WTC11 (cell line): ENCODE measurements around the gene FRMD4B. TPM values are rescaled to one million over a fixed set of nuclear protein-coding genes. Genes with fewer than 3 reads are reported as not detected.

Source experiments
- ATAC-seq: fragments of 200-7000 bp; cut with Tn5 transposase; 2 replicates; pipeline ENCODE4 v1.10.0; 2021; ENCODE audit warnings: mild to moderate bottlenecking, moderate library complexity
- CTCF ChIA-PET: fragments of 300-600 bp; sonication (Branson Sonifier 250); formaldehyde crosslinking; loops from one replicate; lab custom pipeline; 2021; ENCODE audit warnings: antibody characterized with exemption; lab: Charles Lee
- POLR2A ChIA-PET: fragments of 350-600 bp; sonication (Branson Sonifier 250); formaldehyde crosslinking; loops from one replicate; lab custom pipeline; 2021; ENCODE audit warnings: antibody characterized with exemption; lab: Charles Lee
- DNase-seq: peaks from one replicate; pipeline ENCODE4 v3.0.0; 2021; ENCODE audit warnings: low spot score
- H3K27ac Mint-ChIP-seq: 2 replicates; pipeline ENCODE4 v1.8.0; 2021; ENCODE audit warnings: mixed read lengths
- H3K27me3 Mint-ChIP-seq: 2 replicates; pipeline ENCODE4 v1.8.0; 2021; ENCODE audit warnings: low read depth, mild to moderate bottlenecking, moderate library complexity, mixed read lengths
- H3K36me3 Mint-ChIP-seq: 2 replicates; pipeline ENCODE4 v1.8.0; 2021; ENCODE audit warnings: mixed read lengths
- H3K4me1 Mint-ChIP-seq: 2 replicates; pipeline ENCODE4 v1.8.0; 2022; ENCODE audit warnings: mixed read lengths
- H3K4me3 Mint-ChIP-seq: 2 replicates; pipeline ENCODE4 v1.8.0; 2021; ENCODE audit warnings: mild to moderate bottlenecking, moderate library complexity, mixed read lengths
- H3K9me3 Mint-ChIP-seq: 2 replicates; pipeline ENCODE4 v1.8.0; 2021; ENCODE audit warnings: mixed read lengths
- AFF4 ChIP-seq: sonication (generic); formaldehyde crosslinking; IDR thresholded peaks from 2 replicates; pipeline ENCODE4 v1.8.1; 2023; ENCODE audit warnings: mild to moderate bottlenecking, missing genetic modification reagents, borderline replicate concordance
- AR ChIP-seq: fragments of 250-450 bp; sonication (Bioruptor Pico); IDR thresholded peaks from 2 replicates; pipeline ENCODE4 v1.9.0; 2021; ENCODE audit warnings: mild to moderate bottlenecking
- ATF2 ChIP-seq: sonication (generic); formaldehyde crosslinking; IDR thresholded peaks from 2 replicates; pipeline ENCODE4 v1.8.1; 2022; ENCODE audit warnings: low read depth, missing genetic modification reagents, borderline replicate concordance
- ATF3 ChIP-seq: sonication (generic); formaldehyde crosslinking; conservative IDR thresholded peaks from 2 replicates; pipeline ENCODE4 v1.8.1; 2022; ENCODE audit warnings: mild to moderate bottlenecking, missing genetic modification reagents
- CREM ChIP-seq: sonication (generic); formaldehyde crosslinking; IDR thresholded peaks from 2 replicates; pipeline ENCODE4 v1.8.1; 2022; ENCODE audit warnings: mild to moderate bottlenecking, missing genetic modification reagents, moderate library complexity
- E2F1 ChIP-seq: sonication (generic); formaldehyde crosslinking; IDR thresholded peaks from 2 replicates; pipeline ENCODE4 v1.8.0; 2022; ENCODE audit warnings: mild to moderate bottlenecking, missing genetic modification reagents
- ERG ChIP-seq: fragments of 250-450 bp; sonication (Bioruptor Pico); IDR thresholded peaks from 2 replicates; pipeline ENCODE4 v1.8.0; 2021; ENCODE audit warnings: mild to moderate bottlenecking
- ESRRA ChIP-seq: sonication (generic); formaldehyde crosslinking; IDR thresholded peaks from 2 replicates; pipeline ENCODE4 v1.8.1; 2022; ENCODE audit warnings: mild to moderate bottlenecking, missing genetic modification reagents, borderline replicate concordance
- FOXK1 ChIP-seq: sonication (generic); formaldehyde crosslinking; IDR thresholded peaks from 2 replicates; pipeline ENCODE4 v1.8.0; 2022; ENCODE audit warnings: mild to moderate bottlenecking, moderate library complexity, missing genetic modification reagents
- FOXP1 ChIP-seq: sonication (generic); formaldehyde crosslinking; IDR thresholded peaks from 2 replicates; pipeline ENCODE4 v1.8.0; 2022; ENCODE audit warnings: missing genetic modification reagents, mild to moderate bottlenecking, moderate library complexity, borderline replicate concordance
- IRF1 ChIP-seq: sonication (generic); formaldehyde crosslinking; IDR thresholded peaks from 2 replicates; pipeline ENCODE4 v1.8.0; 2023; ENCODE audit warnings: missing genetic modification reagents
- JAZF1 ChIP-seq: fragments of 250-450 bp; sonication (Bioruptor Pico); IDR thresholded peaks from 2 replicates; pipeline ENCODE4 v1.9.0; 2021; ENCODE audit warnings: moderate library complexity, mild to moderate bottlenecking, inconsistent platforms
- OVOL2 ChIP-seq: fragments of 250-450 bp; sonication (Bioruptor Pico); IDR thresholded peaks from 2 replicates; pipeline ENCODE4 v1.9.0; 2021; ENCODE audit warnings: mild to moderate bottlenecking, borderline replicate concordance
- PRRX2 ChIP-seq: fragments of 250-450 bp; sonication (Bioruptor Pico); IDR thresholded peaks from 2 replicates; pipeline ENCODE4 v1.8.0; 2021; ENCODE audit warnings: mild to moderate bottlenecking
- RELA ChIP-seq: sonication (generic); formaldehyde crosslinking; IDR thresholded peaks from 2 replicates; pipeline ENCODE4 v1.8.1; 2022; ENCODE audit warnings: missing genetic modification reagents, mild to moderate bottlenecking, borderline replicate concordance
- USF1 ChIP-seq: sonication (generic); formaldehyde crosslinking; IDR thresholded peaks from 2 replicates; pipeline ENCODE4 v1.8.0; 2022; ENCODE audit warnings: mild to moderate bottlenecking, missing genetic modification reagents
- ZNF219 ChIP-seq: sonication (generic); formaldehyde crosslinking; IDR thresholded peaks from 2 replicates; pipeline ENCODE4 v1.8.0; 2023; ENCODE audit warnings: missing genetic modification reagents, mild to moderate bottlenecking, borderline replicate concordance
- ZNF317 ChIP-seq: sonication (generic); formaldehyde crosslinking; IDR thresholded peaks from 2 replicates; pipeline ENCODE4 v1.8.1; 2023; ENCODE audit warnings: low read depth, mild to moderate bottlenecking, moderate library complexity, missing genetic modification reagents, borderline replicate concordance
- total RNA-seq: library from RNA; stranded (reverse); gene quantifications from 3 replicates; pipeline ENCODE4 v1.2.3, GENCODE V29; 2021

FRMD4B gene
- total RNA-seq, 1 experiment from 2014 or later, result 6.7 TPM

- no peak overlapping the region for H3K4me3 Mint-ChIP-seq
- TF ChIP-seq AR (CRISPR knock-in tag) (no peak), CREM (no peak), OVOL2 (CRISPR knock-in tag) (no peak), ATF3 (CRISPR knock-in tag) (no peak), ESRRA (CRISPR knock-in tag) (no peak), USF1 (no peak), FOXP1 (no peak), E2F1 (CRISPR knock-in tag) (no peak), ZNF317 (no peak), ZNF219 (CRISPR knock-in tag) (no peak), IRF1 (no peak), RELA (no peak), AFF4 (CRISPR knock-in tag) (no peak), FOXK1 (CRISPR knock-in tag) (no peak), PRRX2 (CRISPR knock-in tag) (no peak), ERG (no peak), ATF2 (CRISPR knock-in tag) (no peak), JAZF1 (no peak)
- H3K27ac Mint-ChIP-seq, result no peak overlapping the region
- ChIA-PET POLR2A (no interaction called here), CTCF (no interaction called here)
- DNase-seq, result no peak
- no peaks in the 10 kb centered on the region for H3K27me3 Mint-ChIP-seq
- peaks cover 7% of the 10 kb centered on the region for H3K9me3 Mint-ChIP-seq
- no peaks in the 10 kb centered on the region for H3K4me1 Mint-ChIP-seq
- no peak for ATAC-seq
- peaks cover 2% of the 10 kb centered on the region; the same call in 1 of the 2 replicates for H3K36me3 Mint-ChIP-seq
These were observed 53.0 kb downstream of the FRMD4B start for GRCh38 chr3:69332934-69333333.
